ENCODE data around the gene WDTC1.

WDTC1 gene

GRCh38 chr1:27336756-27337155 lies 102.3 kb downstream of the WDTC1 start:
- no peak for DNase-seq

GRCh38 chr1:27338751-27339150 lies 104.3 kb downstream of the WDTC1 start:
- no peak for DNase-seq

- no peak for DNase-seq
These were observed 104.8 kb downstream of the WDTC1 start for GRCh38 chr1:27339213-27339612.

- DNase-seq = peak; percentile 75
These were observed 107.3 kb downstream of the WDTC1 start, which contains the start of gene SYTL1 for GRCh38 chr1:27341525-27342252. SYTL1 (plus strand) TSS chr1:27342022; CDS start chr1:27345335, 3,313 bp downstream.

- no peak for DNase-seq
These were observed 108.0 kb downstream of the WDTC1 start for GRCh38 chr1:27342391-27342777.

- no peak for DNase-seq
These were observed 108.6 kb downstream of the WDTC1 start for GRCh38 chr1:27342778-27343638.

- DNase-seq = no peak
These were observed 109.2 kb downstream of the WDTC1 start for GRCh38 chr1:27343639-27344025.

- no peak for DNase-seq
These were observed 110.8 kb downstream of the WDTC1 start for GRCh38 chr1:27345272-27345671.

- no peak for DNase-seq
These were observed 111.9 kb downstream of the WDTC1 start for GRCh38 chr1:27346357-27346756.

GRCh38 chr1:27346991-27347624 lies 112.7 kb downstream of the WDTC1 start:
- no peak for DNase-seq

- no peak for DNase-seq
These were observed 114.7 kb downstream of the WDTC1 start for GRCh38 chr1:27348861-27349783.

- DNase-seq = peak; percentile 61
These were observed 115.6 kb downstream of the WDTC1 start for GRCh38 chr1:27349784-27350662.

- DNase-seq = peak; percentile 28
These were observed 116.5 kb downstream of the WDTC1 start for GRCh38 chr1:27350663-27351540.

- no peak for DNase-seq
These were observed 117.2 kb downstream of the WDTC1 start for GRCh38 chr1:27351541-27352107.

- no peak for DNase-seq
These were observed 118.7 kb downstream of the WDTC1 start for GRCh38 chr1:27353166-27353565.

GRCh38 chr1:27353629-27354028 lies 119.2 kb downstream of the WDTC1 start:
- DNase-seq = no peak

- DNase-seq = no peak
These were observed 121.3 kb downstream of the WDTC1 start for GRCh38 chr1:27355683-27356082.

- DNase-seq = no peak
These were observed 121.8 kb downstream of the WDTC1 start for GRCh38 chr1:27356277-27356618.

GRCh38 chr1:27356619-27357280 lies 122.3 kb downstream of the WDTC1 start:
- no peak for DNase-seq
